Lung microvascular endothelial cell (primary cell): ENCODE measurements around the gene NBDY. TPM values are rescaled to one million over a fixed set of nuclear protein-coding genes. Genes with fewer than 3 reads are reported as not detected.
"Not testable (repeated sequence)": the region's sequence is repeated elsewhere in the genome, so short reads cannot be mapped to it uniquely, and the experiment has no call there.

Experiments
- DNase-seq, 2 donors: peaks; one replicate each; pipeline versions ENCODE4 v3.0.0 to v3.0.0-alpha.2; 2010; ENCODE audit warnings: low read depth in 2 of 2
- total RNA-seq: library from RNA; depleted of rRNA; stranded (reverse); fragments of >200 nt; gene quantifications from 2 replicates; pipeline ENCODE4 v1.2.1, GENCODE V29; 2014

NBDY gene
- total RNA-seq, 1 donor from 2014 or later: 5.8 TPM

DNA sequence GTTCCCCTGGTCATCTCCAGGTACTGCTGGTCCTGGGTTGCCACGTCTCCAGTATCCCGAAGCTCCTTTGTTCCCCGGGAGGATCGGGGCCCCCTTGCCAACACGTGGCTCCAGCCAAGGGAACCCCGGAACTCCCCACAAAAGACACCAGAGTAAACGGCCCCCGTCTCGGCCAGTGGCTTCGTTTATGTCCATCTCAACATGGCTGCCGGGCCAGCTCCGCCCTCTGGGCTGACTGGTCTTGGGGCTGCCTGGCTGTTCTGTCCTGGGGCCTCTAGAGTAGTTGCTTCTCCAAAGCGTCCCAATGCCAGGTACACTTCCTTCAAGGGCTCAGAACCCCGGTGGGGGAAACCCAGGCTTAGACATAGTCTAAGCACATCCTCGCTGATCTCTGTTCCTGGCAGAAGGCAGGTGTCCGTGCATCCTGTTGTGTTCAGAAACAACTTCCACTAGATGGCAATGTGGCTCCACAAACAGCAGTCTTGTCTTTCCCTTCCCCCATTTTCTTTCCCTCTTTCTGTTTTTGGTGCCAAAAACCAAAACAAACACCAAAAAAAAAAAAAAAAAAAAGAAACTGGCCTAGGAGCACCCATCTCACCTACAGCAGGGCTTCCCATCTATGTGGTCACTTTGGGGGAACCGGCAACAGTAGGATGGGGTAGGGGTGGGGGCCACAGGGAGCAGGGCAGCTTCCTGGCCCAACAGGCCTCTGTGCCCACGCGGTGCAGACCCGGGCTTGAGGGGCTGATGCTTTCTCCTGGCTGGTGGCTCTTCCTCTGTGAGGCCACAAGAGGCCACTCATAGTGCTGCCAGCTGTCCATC, 35.3 kb downstream of the NBDY start:
- peak; percentile 82 to 96 for DNase-seq

DNA sequence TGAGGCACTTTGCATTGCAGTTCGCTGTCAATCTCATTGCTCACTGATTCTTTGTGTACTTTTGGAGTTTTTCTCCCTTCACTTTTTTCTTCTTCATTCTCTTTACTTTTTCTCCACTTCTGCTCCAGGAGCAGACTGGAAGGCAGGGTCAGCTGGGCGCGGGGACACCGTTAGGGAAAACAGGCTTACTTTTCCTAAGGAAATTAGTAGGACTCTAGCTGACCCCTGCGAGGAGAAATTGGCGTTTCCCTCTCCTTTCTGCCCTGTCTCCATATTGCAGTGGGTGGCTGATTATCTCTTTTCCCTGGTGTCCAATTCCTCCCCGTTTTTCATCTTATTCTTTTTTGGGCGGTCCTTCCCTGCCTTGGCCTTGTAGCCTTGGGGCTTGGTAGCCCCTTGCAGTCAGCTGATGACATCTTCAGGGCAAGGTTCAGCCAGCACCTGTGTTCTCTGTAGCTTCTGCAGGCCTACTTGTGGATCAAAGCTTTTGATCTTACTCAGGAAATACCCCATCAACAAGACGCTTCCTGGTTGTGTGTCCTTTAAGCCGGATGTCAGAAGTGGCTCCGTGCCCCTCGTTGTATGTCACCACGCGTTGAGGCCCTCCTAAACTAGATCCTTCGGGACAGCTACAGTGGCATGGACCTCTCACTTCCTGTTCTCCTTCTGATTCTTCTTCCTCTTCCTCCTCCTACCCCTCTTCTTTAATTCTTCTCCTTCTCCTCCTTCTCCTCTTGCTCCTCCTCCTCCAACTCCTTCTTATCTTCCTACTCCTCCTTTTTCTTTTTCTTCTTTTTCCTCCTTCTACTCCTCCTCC, 36.1 kb downstream of the NBDY start:
- DNase-seq: peak in 1 of 2 donors; percentile 15

DNA sequence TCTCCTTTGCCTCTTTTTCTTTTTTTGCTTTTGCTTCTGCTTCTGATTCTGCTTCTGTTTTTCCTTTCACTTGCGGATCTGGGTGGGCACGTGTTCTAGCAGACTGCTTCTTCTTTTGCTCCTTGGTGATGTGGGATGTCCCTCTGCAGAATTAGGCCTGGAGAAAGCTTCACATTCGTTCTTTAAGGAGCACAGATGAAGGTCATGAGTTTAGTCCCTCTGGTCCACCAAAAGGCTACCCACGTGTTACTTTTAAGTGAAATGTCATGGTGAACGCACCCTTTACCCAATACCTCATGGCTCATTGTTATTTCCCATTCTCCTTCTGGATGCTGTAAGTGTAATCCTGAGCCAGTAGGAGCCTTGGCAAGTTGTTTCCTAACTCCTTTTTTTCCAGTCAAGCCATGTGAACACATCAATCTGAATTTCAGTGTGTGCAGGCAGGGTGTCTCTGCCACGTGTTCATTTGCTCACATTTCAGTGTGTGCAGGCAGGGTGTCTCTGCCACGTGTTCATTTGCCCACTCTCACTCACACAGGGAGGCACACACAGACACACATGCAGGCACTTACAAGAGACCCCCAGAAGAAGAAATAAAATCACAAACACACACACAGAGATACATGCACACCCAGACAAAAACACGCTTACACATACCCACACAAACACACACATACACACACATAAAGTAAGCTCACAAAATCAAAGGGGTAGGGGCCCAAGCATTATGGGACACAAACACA, 36.9 kb downstream of the NBDY start:
- DNase-seq: no peak

DNA sequence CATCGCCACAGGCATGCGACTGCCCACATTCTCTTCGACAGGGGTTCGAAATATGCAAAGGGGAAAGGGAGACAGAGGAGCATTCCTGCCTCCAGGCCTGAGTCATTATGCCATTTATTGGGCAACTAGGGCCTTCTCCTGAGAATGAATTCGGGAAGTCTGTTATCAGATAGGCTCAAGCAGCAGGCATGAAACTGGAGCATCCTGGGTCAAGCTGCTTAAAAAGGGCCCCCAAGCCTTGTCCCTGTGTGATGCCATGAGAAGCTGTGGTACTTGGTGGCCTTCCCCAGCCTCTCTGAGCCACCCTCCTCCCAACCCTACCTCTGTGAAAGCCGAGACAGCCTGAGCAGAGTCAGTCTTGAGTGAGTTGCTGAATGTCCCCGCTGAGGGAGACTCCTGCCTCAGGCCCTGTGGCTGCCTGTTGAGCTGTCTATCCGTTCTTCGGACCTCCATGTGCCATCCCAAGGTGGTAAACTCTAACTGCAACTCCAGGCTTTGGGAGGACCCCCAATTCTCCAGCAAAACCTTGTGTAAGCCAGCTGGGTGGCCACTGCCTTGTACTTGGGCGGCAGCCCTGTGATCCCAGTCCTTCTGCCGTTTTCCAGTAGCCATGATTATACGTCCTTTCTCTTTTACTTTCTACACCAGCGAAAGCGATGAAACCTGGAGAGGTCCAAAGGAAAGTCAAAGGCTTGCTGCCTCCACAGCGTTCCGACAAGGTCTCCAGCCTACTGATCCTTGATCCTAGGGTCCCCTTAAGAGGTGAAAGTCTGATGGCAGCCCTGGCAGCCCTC, 37.7 kb downstream of the NBDY start:
- peak in 1 of 2 donors; percentile 21 for DNase-seq

DNA sequence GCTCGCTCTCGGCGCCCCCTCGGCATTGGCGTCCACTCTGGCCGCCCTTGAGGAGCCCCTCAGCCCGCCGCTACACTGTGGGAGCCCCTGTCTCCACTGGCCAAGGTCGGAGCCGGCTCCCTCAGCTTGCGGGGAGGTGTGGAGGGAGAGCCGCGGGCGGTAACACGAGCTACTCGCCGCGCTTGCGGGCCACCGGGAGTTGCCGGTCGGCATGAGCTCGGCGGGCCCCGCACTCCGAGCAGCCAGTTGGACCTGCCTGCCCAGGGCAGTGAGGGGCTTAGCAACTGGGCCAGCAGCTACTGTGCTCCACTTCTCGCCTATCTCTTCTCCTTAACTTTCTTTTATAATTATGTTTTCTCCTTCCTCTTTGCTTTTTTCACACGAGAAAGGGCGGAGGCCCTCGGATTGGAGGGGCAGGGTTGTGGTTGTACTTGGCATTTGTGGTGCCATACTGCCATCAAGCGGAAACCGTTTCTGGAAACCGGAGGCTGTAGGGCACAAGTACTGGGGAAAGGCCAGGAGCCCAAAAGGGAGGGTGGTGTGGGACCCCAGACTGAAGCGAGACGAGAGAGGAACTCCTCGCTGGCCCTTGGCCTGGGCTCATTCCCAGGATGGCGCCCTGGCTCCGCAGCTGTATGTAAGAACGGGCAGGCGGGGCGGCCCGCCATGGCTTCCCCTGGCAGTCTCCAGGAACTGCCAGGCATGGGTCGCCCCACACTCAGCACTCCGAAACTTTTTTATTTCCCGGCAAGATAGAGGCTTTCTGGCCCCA, 38.5 kb downstream of the NBDY start:
- peak in 1 of 2 donors; percentile 40 for DNase-seq

DNA sequence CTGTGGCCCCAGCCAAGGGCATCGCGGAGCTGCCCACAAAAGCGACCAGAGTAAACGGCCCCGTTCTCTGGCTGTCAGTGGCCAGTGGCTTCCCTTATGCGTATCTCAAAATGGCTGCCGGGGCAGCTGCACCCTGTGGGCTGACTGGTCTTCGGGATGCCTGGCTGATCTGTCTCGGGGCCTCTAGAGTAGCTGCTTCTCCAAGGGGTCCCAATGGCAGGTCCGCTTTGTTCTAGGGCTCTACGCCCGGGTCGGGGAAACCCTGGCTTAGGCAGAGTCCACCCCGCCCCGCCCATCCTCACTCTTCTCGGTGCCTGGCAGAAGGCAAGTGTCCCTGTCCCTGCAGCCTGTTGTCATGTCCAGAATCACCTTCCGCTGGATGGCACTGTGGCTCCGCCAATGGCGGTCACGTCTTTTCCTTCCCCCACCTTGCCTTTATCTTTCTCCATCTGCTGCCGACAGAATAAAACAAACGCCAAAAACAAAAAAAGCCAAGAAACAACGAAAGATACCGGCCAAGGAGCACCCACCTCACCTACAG, 39.1 kb downstream of the NBDY start:
- not testable (repeated sequence) for DNase-seq

DNA sequence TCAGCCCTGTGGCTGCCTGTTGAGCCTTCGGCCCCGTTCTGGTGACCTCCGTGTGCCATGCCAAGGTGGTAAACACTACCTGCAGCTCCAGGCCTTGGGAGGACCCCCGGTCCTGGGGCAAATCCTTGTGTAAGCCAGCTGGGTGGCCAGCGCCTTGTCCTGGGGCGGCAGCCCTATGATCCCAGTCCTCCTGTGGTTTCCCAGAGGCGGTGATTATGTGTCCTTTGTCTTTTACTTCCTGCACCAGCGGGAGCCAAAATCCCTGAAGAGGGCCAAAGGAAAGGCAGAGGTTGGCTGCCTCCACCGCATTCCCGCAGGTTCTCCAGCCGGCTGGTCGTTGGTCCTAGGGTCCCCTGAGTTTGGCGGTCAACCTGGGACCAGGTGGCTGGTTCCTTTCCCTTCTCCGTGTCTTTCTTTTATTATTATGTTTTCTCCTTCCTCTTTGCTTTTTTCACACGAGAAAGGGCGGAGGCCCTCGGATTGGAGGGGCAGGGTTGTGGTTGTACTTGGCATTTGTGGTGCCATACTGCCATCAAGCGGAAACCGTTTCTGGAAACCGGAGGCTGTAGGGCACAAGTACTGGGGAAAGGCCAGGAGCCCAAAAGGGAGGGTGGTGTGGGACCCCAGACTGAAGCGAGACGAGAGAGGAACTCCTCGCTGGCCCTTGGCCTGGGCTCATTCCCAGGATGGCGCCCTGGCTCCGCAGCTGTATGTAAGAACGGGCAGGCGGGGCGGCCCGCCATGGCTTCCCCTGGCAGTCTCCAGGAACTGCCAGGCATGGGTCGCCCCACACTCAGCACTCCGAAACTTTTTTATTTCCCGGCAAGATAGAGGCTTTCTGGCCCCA, 43.9 kb downstream of the NBDY start:
- DNase-seq: not testable (repeated sequence)

DNA sequence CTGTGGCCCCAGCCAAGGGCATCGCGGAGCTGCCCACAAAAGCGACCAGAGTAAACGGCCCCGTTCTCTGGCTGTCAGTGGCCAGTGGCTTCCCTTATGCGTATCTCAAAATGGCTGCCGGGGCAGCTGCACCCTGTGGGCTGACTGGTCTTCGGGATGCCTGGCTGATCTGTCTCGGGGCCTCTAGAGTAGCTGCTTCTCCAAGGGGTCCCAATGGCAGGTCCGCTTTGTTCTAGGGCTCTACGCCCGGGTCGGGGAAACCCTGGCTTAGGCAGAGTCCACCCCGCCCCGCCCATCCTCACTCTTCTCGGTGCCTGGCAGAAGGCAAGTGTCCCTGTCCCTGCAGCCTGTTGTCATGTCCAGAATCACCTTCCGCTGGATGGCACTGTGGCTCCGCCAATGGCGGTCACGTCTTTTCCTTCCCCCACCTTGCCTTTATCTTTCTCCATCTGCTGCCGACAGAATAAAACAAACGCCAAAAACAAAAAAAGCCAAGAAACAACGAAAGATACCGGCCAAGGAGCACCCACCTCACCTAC, 44.5 kb downstream of the NBDY start:
- DNase-seq: not testable (repeated sequence)

DNA sequence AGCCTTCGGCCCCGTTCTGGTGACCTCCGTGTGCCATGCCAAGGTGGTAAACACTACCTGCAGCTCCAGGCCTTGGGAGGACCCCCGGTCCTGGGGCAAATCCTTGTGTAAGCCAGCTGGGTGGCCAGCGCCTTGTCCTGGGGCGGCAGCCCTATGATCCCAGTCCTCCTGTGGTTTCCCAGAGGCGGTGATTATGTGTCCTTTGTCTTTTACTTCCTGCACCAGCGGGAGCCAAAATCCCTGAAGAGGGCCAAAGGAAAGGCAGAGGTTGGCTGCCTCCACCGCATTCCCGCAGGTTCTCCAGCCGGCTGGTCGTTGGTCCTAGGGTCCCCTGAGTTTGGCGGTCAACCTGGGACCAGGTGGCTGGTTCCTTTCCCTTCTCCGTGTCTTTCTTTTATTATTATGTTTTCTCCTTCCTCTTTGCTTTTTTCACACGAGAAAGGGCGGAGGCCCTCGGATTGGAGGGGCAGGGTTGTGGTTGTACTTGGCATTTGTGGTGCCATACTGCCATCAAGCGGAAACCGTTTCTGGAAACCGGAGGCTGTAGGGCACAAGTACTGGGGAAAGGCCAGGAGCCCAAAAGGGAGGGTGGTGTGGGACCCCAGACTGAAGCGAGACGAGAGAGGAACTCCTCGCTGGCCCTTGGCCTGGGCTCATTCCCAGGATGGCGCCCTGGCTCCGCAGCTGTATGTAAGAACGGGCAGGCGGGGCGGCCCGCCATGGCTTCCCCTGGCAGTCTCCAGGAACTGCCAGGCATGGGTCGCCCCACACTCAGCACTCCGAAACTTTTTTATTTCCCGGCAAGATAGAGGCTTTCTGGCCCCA, 49.3 kb downstream of the NBDY start:
- DNase-seq: not testable (repeated sequence)

DNA sequence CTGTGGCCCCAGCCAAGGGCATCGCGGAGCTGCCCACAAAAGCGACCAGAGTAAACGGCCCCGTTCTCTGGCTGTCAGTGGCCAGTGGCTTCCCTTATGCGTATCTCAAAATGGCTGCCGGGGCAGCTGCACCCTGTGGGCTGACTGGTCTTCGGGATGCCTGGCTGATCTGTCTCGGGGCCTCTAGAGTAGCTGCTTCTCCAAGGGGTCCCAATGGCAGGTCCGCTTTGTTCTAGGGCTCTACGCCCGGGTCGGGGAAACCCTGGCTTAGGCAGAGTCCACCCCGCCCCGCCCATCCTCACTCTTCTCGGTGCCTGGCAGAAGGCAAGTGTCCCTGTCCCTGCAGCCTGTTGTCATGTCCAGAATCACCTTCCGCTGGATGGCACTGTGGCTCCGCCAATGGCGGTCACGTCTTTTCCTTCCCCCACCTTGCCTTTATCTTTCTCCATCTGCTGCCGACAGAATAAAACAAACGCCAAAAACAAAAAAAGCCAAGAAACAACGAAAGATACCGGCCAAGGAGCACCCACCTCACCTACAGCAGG, 50.0 kb downstream of the NBDY start:
- DNase-seq: not testable (repeated sequence)

DNA sequence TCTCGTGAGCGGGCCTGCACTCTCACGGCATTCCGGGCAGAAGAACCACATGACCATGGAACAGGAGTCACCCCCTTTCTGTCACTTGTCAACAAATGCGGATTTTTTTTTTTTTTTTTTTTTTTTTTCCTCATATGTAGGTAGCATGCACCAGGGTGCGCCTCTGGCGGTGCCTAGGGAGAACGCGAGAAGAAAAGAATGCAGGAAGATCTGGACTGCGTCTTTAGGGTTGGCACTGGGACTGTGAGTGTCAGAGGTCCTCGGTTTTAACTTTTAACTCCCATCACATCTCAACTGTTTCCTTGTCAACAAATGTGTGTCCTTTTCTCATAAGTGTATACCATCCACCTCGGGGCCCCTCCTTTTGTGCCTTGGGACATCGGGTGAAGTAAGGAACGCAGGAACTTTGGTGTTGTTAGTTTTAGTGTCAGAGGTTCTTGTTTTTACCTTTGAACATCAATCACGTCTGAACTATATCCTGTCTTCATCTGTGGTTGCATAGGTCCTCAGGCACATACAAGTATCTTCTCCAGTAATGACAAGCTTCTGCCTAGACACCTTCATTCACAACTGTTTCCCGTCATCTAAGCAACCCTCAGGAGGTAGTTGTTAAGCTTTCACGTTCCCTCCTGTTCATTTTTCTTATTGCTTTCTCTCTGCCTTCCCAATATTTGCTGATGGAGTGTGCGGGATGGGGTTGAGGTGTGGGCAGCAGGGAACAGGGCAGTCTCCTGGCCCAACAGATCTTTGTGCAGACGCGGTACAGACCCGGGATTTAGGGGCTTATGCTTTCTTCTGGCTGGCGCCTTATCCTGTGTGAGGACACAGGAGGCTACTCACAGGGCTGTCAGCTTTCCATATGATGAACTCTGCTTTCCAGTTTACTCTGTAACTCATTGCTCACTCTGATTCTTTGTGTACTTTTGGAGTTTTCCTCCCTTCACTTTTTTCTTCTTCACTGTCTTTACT, 51.9 kb downstream of the NBDY start:
- not testable (repeated sequence) for DNase-seq

DNA sequence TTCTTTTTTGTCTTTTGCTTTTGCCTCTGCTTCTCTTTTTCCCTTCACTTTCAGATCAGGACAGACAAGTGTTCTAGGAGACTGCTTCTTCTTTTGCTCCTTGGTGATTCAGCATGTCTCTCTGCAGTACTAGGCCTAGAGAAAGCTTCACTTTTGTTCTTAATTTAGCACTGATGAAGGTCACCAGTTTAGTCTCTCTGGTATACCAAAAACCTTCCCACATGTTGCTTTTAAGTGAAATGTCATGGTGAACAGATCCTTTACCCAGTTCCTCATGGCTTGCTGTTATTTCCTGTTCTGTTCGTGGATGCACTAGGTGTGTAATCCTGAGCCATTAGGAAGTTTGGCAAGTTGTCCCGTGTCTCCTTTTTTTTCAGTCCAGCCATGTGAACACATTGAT, 53.3 kb downstream of the NBDY start:
- DNase-seq: no peak

DNA sequence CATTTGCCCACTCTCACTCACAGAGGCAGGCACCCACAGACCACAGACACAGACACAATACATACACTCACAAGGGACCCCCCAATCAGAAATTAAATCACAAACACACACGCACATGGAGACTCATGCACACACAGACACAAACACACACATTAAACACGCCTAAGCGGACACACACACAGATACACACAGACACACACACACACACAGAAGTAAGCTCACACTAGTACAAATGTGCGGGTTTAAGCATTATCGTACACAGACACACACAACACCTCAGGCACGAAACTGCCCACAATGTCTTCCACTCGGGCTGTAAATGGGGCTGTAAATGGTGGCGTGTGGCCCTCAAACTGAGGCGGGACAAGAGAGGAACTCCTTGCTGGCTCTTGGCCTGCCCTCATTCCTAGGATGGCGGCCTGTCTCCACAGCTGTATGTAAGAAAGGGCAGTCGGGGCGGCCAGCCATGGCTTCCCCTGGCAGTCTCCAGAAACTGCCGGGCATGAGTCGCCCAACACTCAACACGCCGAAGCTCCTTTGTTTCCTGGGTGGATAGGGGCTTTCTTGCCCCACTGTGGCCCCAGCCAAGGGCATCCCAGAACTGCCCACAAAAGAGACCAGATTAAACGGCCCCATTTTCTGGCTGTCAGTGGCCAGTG, 53.9 kb downstream of the NBDY start:
- DNase-seq: no peak

DNA sequence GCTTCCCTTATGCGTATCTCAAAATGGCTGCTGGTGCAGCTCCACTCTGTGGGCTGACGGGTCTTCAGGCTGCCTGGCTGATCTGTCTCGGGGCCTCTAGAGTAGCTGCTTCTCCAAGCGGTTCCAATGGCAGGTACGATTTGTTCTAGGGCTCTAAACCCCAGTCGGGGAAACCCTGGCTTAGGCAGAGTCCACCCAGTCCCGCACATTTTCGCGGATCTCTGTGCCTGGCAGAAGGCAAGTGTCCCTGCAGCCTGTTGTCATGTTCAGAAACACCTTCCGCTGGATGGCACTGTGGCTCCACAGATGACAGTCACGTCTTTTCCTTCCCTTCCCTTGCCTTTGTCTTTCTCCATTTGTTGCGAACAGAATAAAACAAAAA, 54.4 kb downstream of the NBDY start:
- DNase-seq: peak; percentile 49 to 91

DNA sequence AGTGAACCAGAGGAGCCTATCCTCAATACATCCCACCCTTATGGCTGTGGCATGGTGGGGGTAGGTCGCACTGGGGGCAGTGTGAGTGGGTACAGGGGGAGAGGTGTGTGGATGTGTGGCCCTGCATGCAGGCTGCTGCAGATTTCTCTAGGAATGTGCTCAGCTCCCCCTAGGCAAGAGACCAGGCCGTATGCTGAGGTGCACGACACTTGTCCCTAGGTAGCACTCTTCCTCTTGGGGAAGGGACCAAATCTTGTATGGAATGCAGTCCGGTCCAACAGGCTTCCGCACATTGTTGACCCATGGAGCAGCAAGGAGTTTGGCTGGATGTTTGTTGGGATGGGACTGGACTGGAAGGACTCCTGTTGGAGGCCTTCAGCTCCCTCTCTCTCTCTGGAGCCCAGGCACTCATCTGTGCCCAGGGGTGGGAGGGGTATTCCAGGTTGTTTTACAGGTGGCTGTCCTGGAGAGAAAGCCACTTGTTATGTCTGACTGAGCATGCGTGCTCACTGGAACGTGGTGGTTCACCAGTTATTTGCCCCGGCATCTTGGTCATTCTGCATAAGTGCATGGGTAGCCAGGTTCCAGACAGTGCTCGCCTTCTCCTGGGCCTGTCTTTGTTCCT, 55.1 kb downstream of the NBDY start:
- DNase-seq: no peak
